Germinal center (tissue), 1 donor: ENCODE data around the gene LTA4H.
"Not testable (repeated sequence)": the region's sequence is repeated elsewhere in the genome, so short reads cannot be mapped to it uniquely, and the experiment has no call there.

ENCODE experiments used
- DNase-seq: peaks from one replicate; pipeline ENCODE4 v3.0.0; 2012; ENCODE audit warnings: mixed read lengths, low spot score

LTA4H gene

DNA sequence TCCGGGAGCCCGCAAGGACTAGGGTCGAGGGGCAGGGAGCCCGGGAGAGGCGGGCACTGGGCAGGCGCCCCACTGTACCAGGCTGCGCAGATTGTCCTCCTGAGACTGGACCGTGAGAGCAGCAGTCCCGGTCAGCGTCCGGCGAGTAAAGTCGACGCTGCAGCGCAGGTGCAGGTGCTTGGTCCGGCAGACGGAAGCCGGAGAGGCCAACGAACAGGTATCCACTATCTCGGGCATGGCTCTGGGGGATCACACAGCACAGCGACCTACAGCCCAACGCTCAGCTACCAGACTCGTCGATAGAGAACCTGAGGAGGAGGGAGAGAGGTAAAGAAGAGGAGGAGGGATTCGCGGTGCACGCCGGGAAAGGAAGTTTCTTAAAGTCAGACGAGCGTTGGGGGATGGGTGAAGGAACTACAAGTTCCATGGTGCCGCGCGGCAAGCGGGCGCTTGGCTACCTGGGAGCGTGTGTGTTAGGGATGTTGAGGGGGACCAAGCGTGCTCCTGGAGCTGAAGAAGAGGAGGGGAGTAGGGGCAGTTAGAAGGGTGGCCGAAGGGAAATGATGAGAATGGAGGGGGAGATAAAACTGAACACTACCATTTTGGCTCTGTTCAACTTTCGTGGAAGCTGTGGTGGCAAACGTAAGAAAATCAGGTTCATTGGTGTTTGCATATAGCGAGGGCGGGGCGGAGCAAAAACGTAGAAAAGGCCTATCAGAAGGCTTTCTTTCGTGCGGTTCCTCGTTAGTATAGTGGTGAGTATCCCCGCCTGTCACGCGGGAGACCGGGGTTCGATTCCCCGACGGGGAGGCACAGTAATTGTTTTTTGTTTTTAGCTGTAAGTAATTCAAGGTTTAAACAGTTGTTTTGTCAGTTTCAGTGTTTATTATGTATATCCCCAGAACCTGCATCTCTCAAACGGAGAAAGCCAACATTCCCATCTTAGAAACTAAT, at the start of gene LTA4H:
Gene LTA4H (minus strand): TSS at position 305 of the 954 bp plus-strand sequence. CDS start 68 bp downstream, at position 237.
- DNase-seq, result peak; percentile 95

DNA sequence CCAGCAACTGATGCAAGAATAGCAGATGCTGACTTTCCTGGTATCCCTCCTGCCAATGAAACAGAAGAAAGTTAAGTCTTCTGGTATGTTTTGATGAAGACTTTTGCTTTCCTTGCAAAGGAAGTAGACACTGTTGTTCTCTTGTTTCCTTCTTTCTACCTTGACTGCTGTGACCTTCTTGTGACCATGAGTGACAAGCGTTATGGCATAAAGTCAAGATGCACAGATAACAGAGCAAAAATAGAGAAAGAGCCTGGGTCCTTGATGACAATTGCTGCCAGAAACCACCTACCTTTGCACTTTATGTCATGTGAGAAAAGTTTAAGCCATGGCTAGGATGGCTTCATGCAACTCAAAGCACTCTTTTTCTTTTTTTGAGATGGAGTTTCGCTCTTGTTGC, 49.2 kb upstream of the LTA4H start:
- no peak for DNase-seq

DNA sequence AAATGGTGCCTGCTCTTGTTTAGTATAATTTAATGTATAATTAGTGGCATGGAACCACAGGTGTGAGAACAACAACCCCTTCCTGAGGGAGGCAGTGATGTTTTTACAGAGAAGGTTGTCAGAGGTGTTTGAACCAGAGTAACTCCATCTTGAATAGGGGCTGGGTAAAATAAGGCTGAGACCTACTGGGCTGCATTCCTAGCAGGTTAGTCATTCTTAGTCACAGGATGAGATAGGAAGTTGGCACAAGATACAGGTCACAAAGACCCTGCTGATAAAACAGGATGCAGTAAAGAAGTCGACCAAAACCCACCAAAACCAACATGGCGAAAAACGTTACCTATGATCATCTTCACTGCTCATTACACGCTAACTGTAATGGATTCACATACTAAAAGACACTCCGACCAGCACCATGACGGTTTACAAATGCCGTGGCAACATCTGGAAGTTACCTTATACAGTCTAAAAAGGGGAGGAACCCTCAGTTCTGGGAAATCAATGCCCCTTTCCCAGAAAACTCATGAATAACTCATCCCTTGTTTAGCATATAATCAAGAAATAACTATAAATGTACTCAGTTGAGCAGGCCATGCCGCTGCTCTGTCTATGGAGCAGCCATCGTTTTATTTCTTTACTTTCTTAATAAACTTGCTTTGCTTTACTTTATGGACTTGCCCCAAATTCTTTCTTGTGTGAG, 47.8 kb upstream of the LTA4H start:
- DNase-seq, result no peak

DNA sequence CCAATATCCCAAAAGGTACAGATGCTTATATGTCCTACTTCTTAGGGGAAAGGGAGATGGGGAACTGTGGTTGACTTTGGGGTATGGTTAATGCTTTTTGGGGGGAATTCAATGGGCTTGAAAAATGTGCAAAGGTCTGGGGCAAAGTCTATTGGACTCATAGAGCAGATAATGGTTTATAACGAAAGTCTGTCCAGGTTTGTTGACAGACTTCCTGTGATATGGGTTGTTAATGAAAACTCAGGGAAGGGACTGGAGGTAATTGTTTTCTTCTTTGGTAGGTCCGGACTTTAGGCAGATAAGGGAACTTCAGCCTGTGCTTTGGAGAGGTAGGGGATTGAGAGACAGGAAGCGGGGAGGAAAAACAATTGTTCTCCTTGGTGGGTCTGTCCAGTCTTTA, 46.2 kb upstream of the LTA4H start:
- DNase-seq, result no peak

DNA sequence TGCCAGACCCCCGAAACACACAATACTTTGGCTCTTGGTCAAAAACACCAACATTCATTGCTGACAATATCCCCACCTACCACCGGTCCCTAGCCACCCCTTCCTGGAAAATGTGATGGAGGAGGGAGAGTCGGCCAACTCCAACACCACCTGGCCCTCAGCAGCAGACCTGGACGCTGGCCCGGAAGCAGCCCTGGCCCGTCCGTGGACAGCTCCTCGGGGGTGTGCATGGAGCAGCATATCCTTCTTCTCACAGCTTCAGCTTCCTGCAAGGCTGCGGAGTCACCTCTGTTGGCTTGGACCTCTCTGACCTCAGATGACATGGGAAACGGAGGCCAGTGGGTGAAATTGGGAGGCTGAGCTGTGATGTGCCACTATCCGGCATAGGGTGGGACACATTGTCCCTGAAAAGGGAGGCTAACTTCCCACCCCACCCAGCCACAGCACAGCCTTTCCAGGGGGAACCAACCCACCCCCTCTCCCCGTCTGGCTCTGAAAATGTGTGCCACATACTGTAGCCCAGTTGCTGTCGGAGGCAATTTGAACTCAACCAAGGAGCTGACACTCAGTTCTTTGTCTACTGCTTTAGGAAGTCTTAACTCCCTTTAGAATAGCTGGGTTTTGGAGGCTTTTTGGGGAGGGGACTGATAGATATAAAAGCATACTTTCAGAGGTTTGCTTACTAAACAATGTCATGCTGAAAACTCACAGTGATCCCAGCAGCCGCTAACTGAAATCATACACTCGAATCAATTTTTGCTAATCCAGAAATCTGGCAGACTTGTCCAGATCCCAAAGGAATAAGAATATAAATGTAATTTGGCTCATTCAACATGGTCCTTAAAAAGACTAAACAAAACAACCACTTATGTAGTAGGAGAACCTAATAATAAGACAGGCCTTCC, 43.1 kb upstream of the LTA4H start:
- DNase-seq, result no peak

DNA sequence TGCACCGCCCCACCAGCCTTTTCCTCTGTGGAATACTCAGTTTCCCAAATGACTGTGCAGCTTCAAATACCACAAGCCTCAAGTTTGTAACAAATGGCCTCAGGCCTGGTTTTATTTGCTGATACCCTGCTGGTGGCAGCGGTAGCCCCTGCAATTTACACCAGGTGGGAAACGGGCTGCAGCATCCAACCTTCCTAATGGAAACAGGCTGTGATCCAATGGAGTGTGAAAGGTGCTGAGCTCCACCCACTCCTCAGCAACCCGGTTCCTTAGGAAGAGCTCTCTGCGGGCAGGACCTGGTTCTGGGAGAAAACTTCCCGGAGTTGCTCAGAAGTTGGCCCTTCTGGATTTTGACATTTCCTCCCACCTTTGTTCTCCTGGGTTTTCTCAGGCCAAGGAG, 41.7 kb upstream of the LTA4H start:
- DNase-seq, result no peak

DNA sequence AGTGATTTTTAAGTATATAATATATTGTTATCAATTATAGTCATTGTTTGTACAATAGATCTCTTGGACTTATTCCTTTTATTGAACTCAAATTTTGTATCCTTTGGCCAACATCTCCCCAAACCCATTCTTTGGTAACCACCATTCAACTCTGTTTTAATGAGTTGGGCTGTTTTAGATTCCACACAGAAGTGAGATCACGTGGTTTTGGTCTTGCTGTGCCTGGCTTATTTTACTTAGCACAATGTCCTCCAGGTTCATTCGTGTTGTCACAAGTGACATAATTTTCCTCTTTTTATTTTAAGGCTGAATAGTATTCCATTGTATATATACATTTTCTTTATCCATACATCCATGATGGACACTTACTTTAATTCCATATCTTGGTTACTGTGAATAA, 40.2 kb upstream of the LTA4H start:
- DNase-seq, result no peak

DNA sequence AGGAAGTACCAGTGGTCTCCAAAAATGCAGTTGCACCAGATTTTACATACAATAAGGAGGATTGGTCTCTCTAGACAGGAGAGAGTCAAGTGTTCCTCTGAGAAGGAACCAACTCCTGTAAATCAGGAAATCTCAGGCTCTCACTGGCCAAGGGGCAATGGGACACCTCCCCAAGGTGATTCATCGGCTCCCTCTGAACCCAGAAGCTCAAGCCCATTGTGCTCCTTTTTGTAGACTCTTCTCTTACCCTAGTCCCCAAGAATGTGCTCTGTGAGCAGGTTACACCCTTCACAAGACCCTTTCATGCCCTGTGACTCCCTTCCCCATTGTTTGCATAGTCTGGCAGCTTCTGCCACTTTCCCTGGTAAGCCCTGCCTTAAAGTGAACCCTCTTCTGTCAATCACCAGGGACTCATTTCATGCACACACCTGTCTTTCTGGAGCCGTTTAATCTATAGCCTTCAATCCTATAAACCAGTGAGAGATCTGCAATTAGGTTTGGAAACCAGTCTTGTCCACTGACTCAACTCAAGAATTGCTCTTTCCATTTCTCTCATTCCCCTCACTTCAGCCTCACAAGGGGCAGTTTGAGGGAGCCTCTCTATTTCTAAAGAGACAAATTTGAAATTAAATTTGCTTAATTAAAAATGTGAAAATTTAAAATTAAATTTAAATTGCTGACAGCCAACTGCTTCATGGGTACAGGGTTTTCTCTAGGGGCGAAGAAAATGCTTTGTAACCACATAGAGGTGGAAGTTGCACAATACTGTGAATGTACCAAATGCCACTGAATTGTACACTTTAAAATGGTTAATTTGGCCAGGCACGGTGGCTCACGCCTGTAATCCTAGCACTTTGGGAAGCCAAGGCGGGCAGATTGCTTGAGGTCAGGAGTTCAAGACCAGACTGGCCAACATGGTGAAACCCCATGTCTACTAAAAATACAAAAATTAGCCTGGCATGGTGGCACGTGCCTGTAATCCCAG, 38.3 kb upstream of the LTA4H start:
- DNase-seq, result peak; percentile 34

DNA sequence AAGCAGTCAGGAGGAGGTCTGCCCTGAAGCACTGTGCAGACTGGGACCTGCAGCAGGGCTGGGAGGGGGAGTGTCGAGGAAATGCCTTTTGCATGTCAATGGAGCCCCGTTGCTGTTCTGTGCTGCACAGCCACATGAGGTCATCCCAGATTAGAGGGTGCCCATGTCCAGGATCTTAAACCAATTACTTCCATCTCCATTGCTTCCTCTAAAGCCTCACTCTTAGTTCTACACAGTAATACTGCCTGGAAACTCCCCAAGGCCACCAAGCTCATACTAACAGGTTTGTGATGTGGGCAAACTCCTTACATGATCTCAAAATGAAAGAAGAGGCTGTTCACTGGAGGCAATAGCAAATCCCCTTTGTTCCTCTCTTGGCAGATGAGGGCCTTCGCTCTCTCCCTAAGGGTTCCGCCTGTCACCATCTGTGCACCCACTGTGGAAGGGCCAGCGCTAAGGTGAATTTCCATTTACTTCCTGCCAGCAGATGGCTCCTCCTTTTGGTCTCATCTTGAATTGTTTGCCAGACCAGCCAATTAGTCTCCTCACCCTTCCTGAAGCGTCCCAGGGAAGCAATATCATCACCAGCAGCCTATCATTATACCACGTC, 35.4 kb upstream of the LTA4H start:
- DNase-seq, result peak; percentile 60

DNA sequence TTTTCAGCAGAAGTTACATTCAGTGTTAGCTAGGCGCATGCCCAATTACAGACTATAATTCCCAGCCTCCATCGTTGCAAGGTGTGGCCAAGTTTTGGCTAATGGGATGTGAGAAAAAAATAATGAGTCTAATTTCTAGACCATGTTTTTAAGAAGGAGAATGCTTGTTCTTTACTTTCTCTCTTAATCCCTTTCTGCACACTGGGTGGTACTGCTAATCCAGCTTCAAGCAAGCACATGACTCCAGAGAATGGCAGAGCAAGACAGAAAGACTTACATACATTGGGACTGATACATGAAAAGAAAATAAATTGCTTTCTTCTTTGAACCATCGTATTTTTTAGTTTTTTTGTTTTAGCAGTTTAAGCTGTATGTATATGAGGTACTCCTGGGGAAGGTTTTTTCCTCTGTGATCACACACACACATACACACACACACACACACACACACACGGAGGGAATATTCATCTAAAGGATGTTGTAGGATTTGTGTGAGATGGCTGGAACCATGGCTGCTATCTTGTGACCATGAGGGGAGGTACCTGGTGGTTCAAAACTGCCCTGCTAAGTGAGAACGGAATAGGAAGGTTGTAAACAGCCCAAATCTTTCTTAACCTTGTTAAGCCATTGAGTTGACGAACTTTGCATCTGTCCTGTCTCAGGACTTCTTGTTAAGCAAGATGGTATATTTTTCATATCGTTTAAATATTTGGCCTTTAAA, 34.3 kb upstream of the LTA4H start:
- no peak for DNase-seq

DNA sequence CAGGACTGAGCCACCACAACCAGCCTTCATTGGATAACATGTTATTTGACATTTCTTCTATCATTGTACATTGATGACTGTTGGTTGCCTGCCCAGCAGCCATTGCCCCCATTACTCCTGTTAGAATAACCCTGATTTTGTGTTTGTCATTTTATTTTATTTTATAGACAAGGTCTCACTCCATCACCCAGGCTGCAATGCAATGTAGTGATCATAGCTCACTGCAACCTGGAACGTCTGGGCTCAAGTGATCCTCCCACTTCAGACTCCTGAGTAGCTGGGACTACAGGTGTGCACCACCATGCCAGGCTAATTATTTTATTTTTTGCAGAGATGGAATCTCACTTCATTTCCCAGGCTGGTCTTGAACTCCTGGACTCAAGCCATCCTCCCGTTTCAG, 33.2 kb upstream of the LTA4H start:
- DNase-seq, result no peak

DNA sequence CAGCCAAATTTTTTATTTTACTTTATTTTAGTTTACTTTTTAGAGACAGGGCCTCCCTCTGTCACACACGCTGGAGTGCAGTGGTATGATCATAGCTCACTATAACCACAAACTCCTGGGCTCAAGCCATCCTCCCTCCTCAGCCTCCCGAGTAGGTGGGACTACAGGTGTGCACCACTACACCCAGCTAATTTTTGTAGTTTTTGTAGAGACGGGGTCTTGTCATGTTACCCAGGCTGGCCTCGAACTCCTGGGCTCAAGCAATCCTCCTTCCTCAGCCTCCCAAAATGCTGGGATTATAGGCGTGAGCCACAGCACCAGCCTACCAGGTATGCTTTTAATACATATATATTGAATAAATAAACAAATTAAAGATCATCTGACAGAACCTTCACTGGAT, 32.7 kb upstream of the LTA4H start:
- no peak for DNase-seq

DNA sequence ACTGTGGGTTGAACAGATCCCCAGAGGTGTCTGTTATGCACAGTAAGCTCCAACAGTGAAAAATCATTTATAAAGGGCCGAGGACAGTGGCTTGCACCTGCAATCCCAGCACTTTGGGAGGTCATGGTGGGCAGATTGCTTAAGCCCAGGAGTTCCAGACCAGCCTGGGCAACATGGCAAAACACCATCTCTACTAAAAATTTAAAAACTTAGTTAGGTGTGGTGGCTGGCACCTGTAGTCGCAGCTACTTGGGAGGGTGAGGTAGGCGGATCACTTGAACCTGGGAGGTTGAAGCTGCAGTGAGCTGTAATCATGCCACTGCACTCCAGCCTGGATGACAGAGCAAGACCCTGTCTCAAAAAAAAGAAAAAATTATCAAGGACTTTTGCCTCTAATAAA, 30.4 kb upstream of the LTA4H start:
- not testable (repeated sequence) for DNase-seq

DNA sequence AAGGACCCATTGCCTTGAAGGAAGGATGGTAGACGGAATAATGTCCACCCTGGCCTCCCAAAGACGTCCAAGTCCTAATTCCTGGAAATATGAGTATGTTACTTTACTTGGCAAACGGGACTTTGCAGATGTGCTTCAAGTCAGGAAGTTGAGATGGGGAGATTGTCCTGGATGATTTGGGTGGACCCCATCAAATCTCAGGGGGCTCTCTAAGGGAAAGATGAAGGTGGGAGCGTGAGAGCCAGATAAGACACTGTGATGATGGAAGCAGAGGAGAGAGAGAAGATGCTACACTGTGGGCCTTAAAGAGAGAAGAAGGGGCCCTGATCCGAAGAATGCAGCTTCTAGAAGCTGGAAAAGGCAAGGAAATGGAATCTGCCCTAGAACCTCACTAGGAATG, 29.6 kb upstream of the LTA4H start:
- DNase-seq, result no peak

DNA sequence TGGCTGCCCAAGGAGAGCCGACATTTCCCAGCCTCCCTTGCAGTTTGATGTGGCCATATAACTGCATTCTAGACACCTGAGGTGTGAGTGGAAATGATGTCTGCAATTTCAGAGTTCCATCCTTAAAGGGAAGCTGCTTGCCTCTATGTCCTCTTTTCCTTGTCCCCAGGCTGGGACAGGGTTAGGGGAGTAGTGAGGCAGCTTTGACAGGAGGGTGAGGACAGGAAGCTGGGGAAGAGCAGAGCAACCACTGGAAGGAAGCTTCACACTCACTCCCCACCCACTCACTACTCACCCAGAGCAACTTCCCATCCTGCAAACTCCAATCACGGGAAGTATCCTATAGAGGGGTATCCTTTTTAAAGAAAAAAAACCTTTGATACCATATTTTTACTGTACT, 28.9 kb upstream of the LTA4H start:
- DNase-seq, result no peak

DNA sequence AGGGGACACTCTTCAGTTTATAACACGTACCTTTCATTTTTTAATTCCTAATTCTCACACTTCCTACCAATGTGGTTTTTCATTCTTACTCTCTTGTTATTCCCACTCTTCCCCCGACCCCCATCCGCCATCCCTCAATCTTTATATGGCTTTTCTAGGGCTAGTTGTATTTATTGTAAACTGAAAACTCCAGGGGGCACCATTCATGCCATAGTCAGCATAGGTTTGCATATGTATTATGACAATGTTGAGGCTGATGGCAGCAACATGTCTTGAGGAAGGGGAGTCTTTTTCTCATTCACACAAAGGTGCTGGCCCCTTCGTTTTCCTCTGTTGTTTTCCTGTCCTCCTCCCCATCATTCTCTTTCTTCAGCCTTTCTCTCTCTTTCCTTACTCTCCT, 27.7 kb upstream of the LTA4H start:
- DNase-seq, result peak; percentile 35

DNA sequence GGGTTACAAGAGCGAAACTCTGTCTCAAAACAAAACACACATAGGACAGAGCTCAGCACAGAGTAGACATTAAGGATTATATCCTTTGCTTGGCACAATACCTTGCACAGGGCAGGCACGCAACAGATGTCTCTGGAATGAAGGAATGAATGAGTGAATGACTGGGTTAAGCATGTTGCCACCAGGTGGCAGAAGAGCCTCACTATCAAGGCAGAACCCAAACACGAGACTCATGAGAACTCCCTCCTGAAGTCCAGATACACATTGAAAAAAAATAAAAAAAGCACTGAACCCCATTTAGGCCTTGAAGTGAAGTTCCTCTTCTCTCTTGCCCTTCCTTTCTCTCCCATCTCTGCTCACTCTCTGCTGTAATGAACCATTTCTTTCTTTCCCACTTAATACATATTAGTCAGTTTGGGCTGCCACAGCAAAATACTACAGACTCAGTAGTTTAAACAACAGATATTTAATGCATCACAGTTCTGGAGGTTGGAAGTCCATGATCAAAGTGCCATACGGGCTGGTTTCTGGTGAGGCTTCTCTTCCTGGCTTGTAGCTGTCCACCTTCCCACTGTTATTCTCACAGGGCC, 26.6 kb upstream of the LTA4H start:
- DNase-seq, result peak; percentile 83

DNA sequence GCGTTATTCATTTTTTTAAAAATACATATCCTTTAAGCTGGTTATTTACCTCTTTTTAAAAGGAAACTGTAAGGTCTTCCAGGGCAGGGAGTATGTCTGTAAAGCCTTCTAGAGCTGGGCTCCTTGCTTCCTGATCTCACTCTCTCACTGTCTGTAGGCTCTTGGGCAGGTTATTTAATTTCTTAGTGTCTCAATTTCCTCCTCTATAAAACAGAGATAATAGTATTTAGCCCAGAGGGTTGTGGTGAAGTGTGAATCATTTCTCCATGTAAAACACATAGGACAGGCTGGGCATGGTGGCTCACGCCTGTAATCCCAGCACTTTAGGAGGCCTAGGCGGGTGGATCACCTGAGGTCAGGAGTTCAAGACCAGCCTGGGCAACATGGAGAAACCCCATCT, 25.9 kb upstream of the LTA4H start:
- DNase-seq, result no peak

DNA sequence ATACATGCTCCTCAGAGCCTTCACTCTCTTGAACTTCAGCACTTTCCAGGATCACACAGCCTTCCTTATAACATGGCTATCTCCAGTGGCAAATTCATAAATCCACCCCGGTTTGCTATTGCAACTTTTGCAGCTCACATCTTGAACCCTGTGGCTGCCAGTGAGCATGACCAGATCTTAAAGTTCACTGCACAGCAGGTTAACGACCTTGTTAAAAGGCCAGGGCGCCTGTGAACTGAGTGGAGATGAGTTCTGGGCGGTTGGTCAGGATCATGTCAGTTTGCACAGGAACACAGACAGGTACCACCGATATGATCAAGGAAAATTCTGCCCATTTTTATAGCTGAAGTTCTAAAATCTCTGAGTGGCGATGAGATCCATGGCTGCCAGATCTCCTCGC, 24.7 kb upstream of the LTA4H start:
- DNase-seq, result no peak
